ENCODE results near the gene KPNA4. TPM values are rescaled to one million over a fixed set of nuclear protein-coding genes. Genes with fewer than 3 reads are reported as not detected.

Gene KPNA4
- total RNA-seq, result 55.2 TPM
- polyA plus RNA-seq, result 1 to 10 TPM; 6.9 to 9.5 (median 8.2) TPM

GRCh38 chr3:160565442-160566403, at the start of gene KPNA4:
TSS of gene KPNA4 (minus strand) at chr3:160565571. CDS start at chr3:160565282, 289 bp downstream.
- Mint-ChIP-seq H3K27ac (peak within 1 kb of the TSS; percentile 97 to 98 (median 97)), H3K4me1 (peaks cover 28 to 65% (median 50%) of the 10 kb centered on the region in 4 donors), H3K4me3 (peak within 1 kb of the TSS; percentile 97 to 99 (median 97)), H3K36me3 (peaks cover 5% of the 10 kb centered on the region), H3K27me3 (no peaks in the 10 kb centered on the region), H3K9me3 (peaks cover 0 to 5% (median 0%) of the 10 kb centered on the region in 7 donors)
- H3K27ac ChIP-seq (ENCODE audit: insufficient read depth, low read length, poor library complexity, severe bottlenecking), result peak within 1 kb of the TSS; percentile 92
- ATAC-seq (ENCODE audit: low read depth in 2 of 2), result peak; percentile 94
- no peaks in the 10 kb centered on the region for H3K9me3 ChIP-seq (ENCODE audit: control insufficient read depth in 2 of 2, low read length in 2 of 2)
- peaks cover 48% of the 10 kb centered on the region for H3K4me1 ChIP-seq (ENCODE audit: control insufficient read depth, insufficient read depth, low read length, poor library complexity, severe bottlenecking)
- DNase-seq, result peak; percentile 95 to 98 (median 97)
- no peaks in the 10 kb centered on the region for H3K27me3 ChIP-seq (ENCODE audit: control insufficient read depth, insufficient read depth, low read length)
- H3K4me3 ChIP-seq (ENCODE audit: low read depth, low read length), result peak within 1 kb of the TSS; percentile 89
- no peaks in the 10 kb centered on the region for H3K36me3 ChIP-seq (ENCODE audit: control insufficient read depth, insufficient read depth, low read length)

GRCh38 chr3:160613661-160614060, 48.3 kb upstream of the KPNA4 start:
- no peak overlapping the region for H3K27ac Mint-ChIP-seq
- no peak overlapping the region for H3K27ac ChIP-seq (ENCODE audit: insufficient read depth, low read length, poor library complexity, severe bottlenecking)
- no peaks in the 10 kb centered on the region for H3K9me3 Mint-ChIP-seq
- peaks cover 9% of the 10 kb centered on the region for H3K27me3 Mint-ChIP-seq
- H3K4me3 Mint-ChIP-seq, result no peak overlapping the region
- H3K4me1 ChIP-seq (ENCODE audit: control insufficient read depth, insufficient read depth, low read length, poor library complexity, severe bottlenecking), result no peaks in the 10 kb centered on the region
- H3K36me3 ChIP-seq (ENCODE audit: control insufficient read depth, insufficient read depth, low read length), result no peaks in the 10 kb centered on the region
- peaks cover 4% of the 10 kb centered on the region for H3K27me3 ChIP-seq (ENCODE audit: control insufficient read depth, insufficient read depth, low read length)
- no peaks in the 10 kb centered on the region for H3K4me1 Mint-ChIP-seq
- ATAC-seq (ENCODE audit: low read depth in 2 of 2), result no peak
- H3K36me3 Mint-ChIP-seq, result no peaks in the 10 kb centered on the region
- no peaks in the 10 kb centered on the region for H3K9me3 ChIP-seq (ENCODE audit: control insufficient read depth in 2 of 2, low read length in 2 of 2)
- no peak overlapping the region for H3K4me3 ChIP-seq (ENCODE audit: low read depth, low read length)
- DNase-seq, result no peak

- Mint-ChIP-seq H3K27me3 (peaks cover 9% of the 10 kb centered on the region), H3K4me1 (no peaks in the 10 kb centered on the region), H3K9me3 (no peaks in the 10 kb centered on the region), H3K4me3 (no peak overlapping the region), H3K27ac (no peak overlapping the region), H3K36me3 (no peaks in the 10 kb centered on the region)
- no peaks in the 10 kb centered on the region for H3K36me3 ChIP-seq (ENCODE audit: control insufficient read depth, insufficient read depth, low read length)
- H3K4me3 ChIP-seq (ENCODE audit: low read depth, low read length), result no peak overlapping the region
- ATAC-seq (ENCODE audit: low read depth in 2 of 2) (no peak), DNase-seq (no peak)
- no peaks in the 10 kb centered on the region for H3K9me3 ChIP-seq (ENCODE audit: control insufficient read depth in 2 of 2, low read length in 2 of 2)
- H3K4me1 ChIP-seq (ENCODE audit: control insufficient read depth, insufficient read depth, low read length, poor library complexity, severe bottlenecking), result no peaks in the 10 kb centered on the region
- H3K27ac ChIP-seq (ENCODE audit: insufficient read depth, low read length, poor library complexity, severe bottlenecking), result no peak overlapping the region
- H3K27me3 ChIP-seq (ENCODE audit: control insufficient read depth, insufficient read depth, low read length), result peaks cover 4% of the 10 kb centered on the region
These were observed 47.2 kb upstream of the KPNA4 start for GRCh38 chr3:160612386-160613075.

GRCh38 chr3:160611141-160611540, 45.8 kb upstream of the KPNA4 start:
- Histone ChIP-seq H3K4me1 (ENCODE audit: control insufficient read depth, insufficient read depth, low read length, poor library complexity, severe bottlenecking) (no peaks in the 10 kb centered on the region), H3K9me3 (ENCODE audit: control insufficient read depth in 2 of 2, low read length in 2 of 2) (no peaks in the 10 kb centered on the region), H3K36me3 (ENCODE audit: control insufficient read depth, insufficient read depth, low read length) (no peaks in the 10 kb centered on the region), H3K27me3 (ENCODE audit: control insufficient read depth, insufficient read depth, low read length) (peaks cover 4% of the 10 kb centered on the region), H3K27ac (ENCODE audit: insufficient read depth, low read length, poor library complexity, severe bottlenecking) (no peak overlapping the region), H3K4me3 (ENCODE audit: low read depth, low read length) (no peak overlapping the region)
- ATAC-seq (ENCODE audit: low read depth in 2 of 2), result no peak
- DNase-seq, result no peak
- no peaks in the 10 kb centered on the region for H3K36me3 Mint-ChIP-seq
- no peaks in the 10 kb centered on the region for H3K4me1 Mint-ChIP-seq
- H3K9me3 Mint-ChIP-seq, result no peaks in the 10 kb centered on the region
- H3K27ac Mint-ChIP-seq, result no peak overlapping the region
- H3K4me3 Mint-ChIP-seq, result no peak overlapping the region
- peaks cover 9% of the 10 kb centered on the region for H3K27me3 Mint-ChIP-seq

GRCh38 chr3:160608870-160609269, 43.5 kb upstream of the KPNA4 start:
- no peak overlapping the region for H3K27ac ChIP-seq (ENCODE audit: insufficient read depth, low read length, poor library complexity, severe bottlenecking)
- ATAC-seq (ENCODE audit: low read depth in 2 of 2), result no peak
- H3K36me3 ChIP-seq (ENCODE audit: control insufficient read depth, insufficient read depth, low read length), result no peaks in the 10 kb centered on the region
- H3K27me3 ChIP-seq (ENCODE audit: control insufficient read depth, insufficient read depth, low read length), result peaks cover 4% of the 10 kb centered on the region
- Mint-ChIP-seq H3K27me3 (no peaks in the 10 kb centered on the region), H3K4me3 (no peak overlapping the region), H3K4me1 (no peaks in the 10 kb centered on the region), H3K36me3 (no peaks in the 10 kb centered on the region), H3K27ac (no peak overlapping the region), H3K9me3 (peaks cover 0 to 1% (median 0%) of the 10 kb centered on the region in 7 donors)
- H3K4me1 ChIP-seq (ENCODE audit: control insufficient read depth, insufficient read depth, low read length, poor library complexity, severe bottlenecking), result no peaks in the 10 kb centered on the region
- H3K9me3 ChIP-seq (ENCODE audit: control insufficient read depth in 2 of 2, low read length in 2 of 2), result peaks cover 0 to 2% of the 10 kb centered on the region in 2 experiments
- no peak for DNase-seq
- H3K4me3 ChIP-seq (ENCODE audit: low read depth, low read length), result no peak overlapping the region

GRCh38 chr3:160607826-160608225, 42.5 kb upstream of the KPNA4 start:
- Mint-ChIP-seq H3K4me3 (no peak overlapping the region), H3K36me3 (no peaks in the 10 kb centered on the region), H3K9me3 (peaks cover 0 to 1% (median 0%) of the 10 kb centered on the region in 7 donors), H3K27ac (no peak overlapping the region), H3K4me1 (no peaks in the 10 kb centered on the region), H3K27me3 (peaks cover 3% of the 10 kb centered on the region)
- ATAC-seq (ENCODE audit: low read depth in 2 of 2) (no peak), DNase-seq (no peak)
- Histone ChIP-seq H3K27ac (ENCODE audit: insufficient read depth, low read length, poor library complexity, severe bottlenecking) (no peak overlapping the region), H3K9me3 (ENCODE audit: control insufficient read depth in 2 of 2, low read length in 2 of 2) (peaks cover 0 to 2% of the 10 kb centered on the region in 2 experiments), H3K4me1 (ENCODE audit: control insufficient read depth, insufficient read depth, low read length, poor library complexity, severe bottlenecking) (no peaks in the 10 kb centered on the region), H3K36me3 (ENCODE audit: control insufficient read depth, insufficient read depth, low read length) (no peaks in the 10 kb centered on the region), H3K4me3 (ENCODE audit: low read depth, low read length) (no peak overlapping the region), H3K27me3 (ENCODE audit: control insufficient read depth, insufficient read depth, low read length) (peaks cover 4% of the 10 kb centered on the region)

- peaks cover 9% of the 10 kb centered on the region for H3K27me3 ChIP-seq (ENCODE audit: control insufficient read depth, insufficient read depth, low read length)
- no peaks in the 10 kb centered on the region for H3K36me3 Mint-ChIP-seq
- peaks cover 5% of the 10 kb centered on the region for H3K27me3 Mint-ChIP-seq
- H3K9me3 Mint-ChIP-seq, result peaks cover 0 to 3% (median 0%) of the 10 kb centered on the region in 7 donors
- no peaks in the 10 kb centered on the region for H3K36me3 ChIP-seq (ENCODE audit: control insufficient read depth, insufficient read depth, low read length)
- ATAC-seq (ENCODE audit: low read depth in 2 of 2) (no peak), DNase-seq (no peak)
- H3K4me1 Mint-ChIP-seq, result no peaks in the 10 kb centered on the region
- H3K27ac ChIP-seq (ENCODE audit: insufficient read depth, low read length, poor library complexity, severe bottlenecking), result no peak overlapping the region
- no peak overlapping the region for H3K4me3 Mint-ChIP-seq
- H3K4me1 ChIP-seq (ENCODE audit: control insufficient read depth, insufficient read depth, low read length, poor library complexity, severe bottlenecking), result no peaks in the 10 kb centered on the region
- no peak overlapping the region for H3K4me3 ChIP-seq (ENCODE audit: low read depth, low read length)
- H3K27ac Mint-ChIP-seq, result no peak overlapping the region
- peaks cover 0 to 2% of the 10 kb centered on the region in 2 experiments for H3K9me3 ChIP-seq (ENCODE audit: control insufficient read depth in 2 of 2, low read length in 2 of 2)
These were observed 39.9 kb upstream of the KPNA4 start for GRCh38 chr3:160605315-160605714.
